Mesendoderm (in vitro differentiated cells): ENCODE measurements around the gene IL15RA. TPM values are rescaled to one million over a fixed set of nuclear protein-coding genes. Genes with fewer than 3 reads are reported as not detected.

ENCODE experiments used
- DNase-seq: peaks from one replicate; pipeline ENCODE4 v3.0.0; 2013
- H2AK5ac ChIP-seq: 2 replicates; pipeline ENCODE4 v1.6.1; 2013; ENCODE audit warnings: low read length, inconsistent platforms
- H2BK120ac ChIP-seq: 2 replicates; pipeline ENCODE4 v1.6.1; 2013; ENCODE audit warnings: low read depth, mild to moderate bottlenecking, low read length, moderate library complexity, mixed read lengths
- H2BK15ac ChIP-seq: replicated peaks from 2 replicates; pipeline ENCODE4 v1.6.1; 2013; ENCODE audit warnings: low read depth, mild to moderate bottlenecking, moderate library complexity
- H2BK5ac ChIP-seq: 2 replicates; pipeline ENCODE4 v1.6.1; 2013; ENCODE audit warnings: low read length, inconsistent platforms
- H3K18ac ChIP-seq: 2 replicates; pipeline ENCODE4 v1.6.1; 2013; ENCODE audit warnings: mild to moderate bottlenecking, low read length, mixed read lengths
- H3K23ac ChIP-seq: one replicate; pipeline ENCODE4 v1.6.1; 2013; ENCODE audit warnings: low read length
- H3K27ac ChIP-seq: 2 replicates; pipeline ENCODE4 v1.5.1; 2013; ENCODE audit warnings: low read depth, mild to moderate bottlenecking, inconsistent platforms, low read length, moderate library complexity
- H3K27me3 ChIP-seq: 2 replicates; pipeline ENCODE4 v1.6.1; 2013; ENCODE audit warnings: low read length, control low read depth, mild to moderate bottlenecking, inconsistent platforms; ENCODE audit not compliant: insufficient read depth, poor library complexity
- H3K36me3 ChIP-seq: 2 replicates; pipeline ENCODE4 v1.6.1; 2013; ENCODE audit warnings: low read length, inconsistent platforms; ENCODE audit not compliant: control insufficient read depth, insufficient read depth
- H3K4ac ChIP-seq: one replicate; pipeline ENCODE4 v1.6.1; 2013; ENCODE audit warnings: low read depth, mild to moderate bottlenecking, low read length, moderate library complexity
- H3K4me1 ChIP-seq: 2 replicates; pipeline ENCODE4 v1.6.1; 2013; ENCODE audit warnings: low read depth, low read length, inconsistent platforms; ENCODE audit not compliant: control insufficient read depth
- H3K4me2 ChIP-seq: 2 replicates; pipeline ENCODE4 v1.6.1; 2013; ENCODE audit warnings: low read length
- H3K4me3 ChIP-seq: 2 replicates; pipeline ENCODE4 v1.5.1; 2013; ENCODE audit warnings: mild to moderate bottlenecking, low read length
- H3K56ac ChIP-seq: one replicate; pipeline ENCODE4 v1.6.1; 2013; ENCODE audit warnings: low read length
- H3K79me1 ChIP-seq: 2 replicates; pipeline ENCODE4 v1.6.1; 2013; ENCODE audit warnings: low read length, inconsistent platforms
- H3K79me2 ChIP-seq: 2 replicates; pipeline ENCODE4 v1.6.1; 2013; ENCODE audit warnings: mild to moderate bottlenecking, low read length; ENCODE audit not compliant: control insufficient read depth, insufficient read depth
- H3K9ac ChIP-seq: 2 replicates; pipeline ENCODE4 v1.6.1; 2013; ENCODE audit warnings: low read length, inconsistent platforms
- H4K5ac ChIP-seq: one replicate; pipeline ENCODE4 v1.6.1; 2013; ENCODE audit warnings: low read length
- H4K8ac ChIP-seq: one replicate; pipeline ENCODE4 v1.6.1; 2013; ENCODE audit warnings: low read depth, mild to moderate bottlenecking, control low read depth, low read length, moderate library complexity
- WGBS: extraction: QIAGEN DNeasy Blood & Tissue Kit; methylation state at CpG from one replicate; pipeline ENCODE4 v1.1.7; 2013; ENCODE audit warnings: low lambda C conversion rate, missing lambda C conversion rate; ENCODE audit not compliant: insufficient coverage; ENCODE audit errors: extremely low coverage; 5-methylcytosine and 5-hydroxymethylcytosine counted together
- polyA plus RNA-seq, 2 experiments: library from polyadenylated mRNA; stranded (reverse); fragments of 200-250 nt; gene quantifications; one replicate each; pipeline ENCODE4 v1.2.3, GENCODE V29; 2013

The IL15RA gene
- 2.3 TPM for polyA plus RNA-seq (2013, experiment 1 of 2)
- 2.0 TPM for polyA plus RNA-seq (2013, experiment 2 of 2)

GRCh38 chr10:5977471-5978229, at the start of gene IL15RA:
IL15RA (minus strand) TSS chr10:5977543; CDS start chr10:5977492, 51 bp downstream.
- Histone ChIP-seq H3K9ac (peak within 1 kb of the TSS; percentile 56), H3K18ac (peak within 1 kb of the TSS; percentile 34), H3K79me1 (no peaks in the 10 kb centered on the region), H4K8ac (no peak within 1 kb of the TSS), H2AK5ac (no peak within 1 kb of the TSS), H2BK5ac (no peak within 1 kb of the TSS), H3K36me3 (no peaks in the 10 kb centered on the region), H3K79me2 (no peaks in the 10 kb centered on the region), H3K4ac (peak within 1 kb of the TSS; percentile 48), H4K5ac (no peak within 1 kb of the TSS), H3K23ac (peak within 1 kb of the TSS; percentile 89), H3K27me3 (peaks cover 3% of the 10 kb centered on the region), H3K27ac (no peak within 1 kb of the TSS), H3K4me1 (no peaks in the 10 kb centered on the region), H3K56ac (peak within 1 kb of the TSS; percentile 67), H2BK120ac (no peak within 1 kb of the TSS), H3K4me2 (peak within 1 kb of the TSS; percentile 77), H3K4me3 (peak within 1 kb of the TSS; percentile 28), H2BK15ac (no peak within 1 kb of the TSS)
- peak; percentile 73 for DNase-seq
- WGBS: no CpG with 5 or more reads among the region's 80 CpGs

GRCh38 chr10:6025683-6026255, 48.4 kb upstream of the IL15RA start:
- Histone ChIP-seq H3K9ac (no peak overlapping the region), H2BK15ac (no peak overlapping the region), H3K27me3 (no peaks in the 10 kb centered on the region), H3K4me3 (no peak overlapping the region), H2AK5ac (no peak overlapping the region), H2BK5ac (no peak overlapping the region), H3K79me1 (no peaks in the 10 kb centered on the region), H3K56ac (no peak overlapping the region), H3K36me3 (no peaks in the 10 kb centered on the region), H3K79me2 (no peaks in the 10 kb centered on the region), H3K4ac (no peak overlapping the region), H3K4me2 (no peak overlapping the region), H3K27ac (no peak overlapping the region), H2BK120ac (no peak overlapping the region), H4K5ac (no peak overlapping the region), H3K23ac (no peak overlapping the region), H3K18ac (no peak overlapping the region), H3K4me1 (no peaks in the 10 kb centered on the region), H4K8ac (no peak overlapping the region)
- DNase-seq: no peak
- no CpG with 5 or more reads among the region's 6 CpGs for WGBS

DNA sequence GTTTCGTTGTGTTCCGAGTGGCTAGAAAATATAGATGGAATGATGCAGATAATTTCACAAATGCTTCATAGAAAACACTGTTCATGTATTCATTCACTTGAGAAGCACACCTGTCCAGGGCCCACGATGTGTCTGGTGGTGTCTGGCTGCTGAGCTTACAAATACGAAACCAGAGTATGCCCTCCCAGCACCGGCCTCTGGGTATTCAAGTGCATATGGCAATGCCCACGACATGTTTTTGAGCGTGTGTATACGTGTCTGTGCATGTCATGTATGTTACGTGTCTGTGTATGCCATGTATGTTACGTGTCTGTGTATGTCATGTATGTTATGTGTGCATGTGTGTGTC, 47.0 kb upstream of the IL15RA start:
- H4K5ac ChIP-seq: no peak overlapping the region
- H3K27ac ChIP-seq: no peak overlapping the region
- H2BK120ac ChIP-seq: no peak overlapping the region
- no peak overlapping the region for H3K56ac ChIP-seq
- H3K36me3 ChIP-seq: no peaks in the 10 kb centered on the region
- DNase-seq: no peak
- no peak overlapping the region for H4K8ac ChIP-seq
- H2BK5ac ChIP-seq: no peak overlapping the region
- no peaks in the 10 kb centered on the region for H3K4me1 ChIP-seq
- no peak overlapping the region for H3K4me2 ChIP-seq
- H3K79me1 ChIP-seq: no peaks in the 10 kb centered on the region
- H3K79me2 ChIP-seq: no peaks in the 10 kb centered on the region
- H3K4ac ChIP-seq: no peak overlapping the region
- no CpG with 5 or more reads among the region's 10 CpGs for WGBS
- no peak overlapping the region for H3K9ac ChIP-seq
- H3K4me3 ChIP-seq: no peak overlapping the region
- no peak overlapping the region for H2AK5ac ChIP-seq
- no peaks in the 10 kb centered on the region for H3K27me3 ChIP-seq
- H3K18ac ChIP-seq: no peak overlapping the region
- H3K23ac ChIP-seq: no peak overlapping the region
- no peak overlapping the region for H2BK15ac ChIP-seq

DNA sequence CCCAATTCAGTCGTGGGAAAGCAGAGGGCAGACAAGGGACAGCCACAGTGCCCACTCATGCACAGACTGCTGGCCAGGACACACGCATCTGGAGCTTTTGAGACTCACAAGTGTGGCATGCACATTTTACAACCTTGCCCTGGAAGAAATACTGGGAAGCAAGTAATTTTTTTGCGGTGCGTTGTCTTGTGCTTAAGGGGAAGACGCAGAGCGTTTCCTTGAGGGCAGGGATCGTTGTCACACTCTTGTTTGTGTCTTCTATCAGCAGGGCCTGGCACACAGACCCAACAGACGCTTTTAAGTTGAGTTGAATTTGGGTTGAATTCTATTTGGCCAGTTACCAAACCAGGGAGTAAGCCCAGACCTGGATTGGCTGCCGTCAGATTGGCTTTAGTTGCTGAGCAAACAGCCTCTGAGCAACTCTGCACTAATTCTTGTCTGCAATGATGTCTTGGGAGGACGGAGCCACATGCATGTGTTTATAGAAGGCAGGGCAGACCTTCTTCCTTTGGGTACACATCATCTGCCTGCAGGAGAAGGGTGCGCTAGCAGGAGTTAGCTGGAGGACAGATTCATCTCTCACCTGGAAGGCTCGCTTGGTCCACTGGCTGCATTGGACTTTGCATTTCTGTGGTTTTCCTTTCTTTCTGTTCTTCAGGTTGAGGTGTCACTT, 46.5 kb upstream of the IL15RA start:
- H2BK15ac ChIP-seq: no peak overlapping the region
- no peaks in the 10 kb centered on the region for H3K36me3 ChIP-seq
- H3K27me3 ChIP-seq: no peaks in the 10 kb centered on the region
- no peak overlapping the region for H3K4ac ChIP-seq
- no peak overlapping the region for H4K5ac ChIP-seq
- H3K4me1 ChIP-seq: no peaks in the 10 kb centered on the region
- no peak overlapping the region for H3K9ac ChIP-seq
- no peaks in the 10 kb centered on the region for H3K79me1 ChIP-seq
- no CpG with 5 or more reads among the region's 12 CpGs for WGBS
- no peak overlapping the region for H2AK5ac ChIP-seq
- H2BK5ac ChIP-seq: no peak overlapping the region
- H3K4me3 ChIP-seq: no peak overlapping the region
- H3K27ac ChIP-seq: no peak overlapping the region
- H3K4me2 ChIP-seq: no peak overlapping the region
- no peaks in the 10 kb centered on the region for H3K79me2 ChIP-seq
- H2BK120ac ChIP-seq: no peak overlapping the region
- H3K18ac ChIP-seq: no peak overlapping the region
- H4K8ac ChIP-seq: no peak overlapping the region
- DNase-seq: no peak
- H3K23ac ChIP-seq: no peak overlapping the region
- no peak overlapping the region for H3K56ac ChIP-seq

DNA sequence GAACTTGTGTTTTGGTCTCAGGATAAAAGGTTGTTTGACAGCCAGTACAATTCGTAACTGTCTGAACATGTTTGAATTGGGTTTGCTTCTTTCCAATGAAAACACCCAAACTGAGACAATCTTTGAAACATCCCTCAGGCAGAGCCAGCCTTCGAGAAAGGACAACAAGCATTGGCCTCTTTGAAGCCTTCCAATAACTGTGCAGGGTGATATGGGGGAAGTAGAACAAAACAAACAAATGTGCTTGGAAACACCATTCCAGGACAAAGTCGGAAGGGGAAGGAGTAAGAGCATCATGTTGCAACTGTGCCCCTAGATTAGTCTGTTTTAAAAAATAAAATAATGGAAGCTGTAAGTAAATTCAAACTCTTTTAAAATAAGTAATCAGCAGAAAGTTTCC, 45.3 kb upstream of the IL15RA start:
- Histone ChIP-seq H2BK120ac (no peak overlapping the region), H3K4me1 (no peaks in the 10 kb centered on the region), H3K27me3 (no peaks in the 10 kb centered on the region), H3K79me2 (no peaks in the 10 kb centered on the region), H2BK5ac (no peak overlapping the region), H4K8ac (no peak overlapping the region), H2BK15ac (no peak overlapping the region), H3K4me2 (no peak overlapping the region), H2AK5ac (no peak overlapping the region), H3K79me1 (no peaks in the 10 kb centered on the region), H3K4me3 (no peak overlapping the region), H3K23ac (no peak overlapping the region), H3K27ac (no peak overlapping the region), H3K18ac (no peak overlapping the region), H3K4ac (no peak overlapping the region), H3K36me3 (no peaks in the 10 kb centered on the region), H3K9ac (no peak overlapping the region), H4K5ac (no peak overlapping the region), H3K56ac (no peak overlapping the region)
- no peak for DNase-seq
- WGBS: no CpG with 5 or more reads among the region's 3 CpGs
